Activated T-cell treated with anti-CD3 and anti-CD28 coated beads, Interleukin-2, amount 50 U/mL, for 1 hour (primary cell): Measurements from ENCODE around the gene BCL2A1.
"Not testable (repeated sequence)": the region's sequence is repeated elsewhere in the genome, so short reads cannot be mapped to it uniquely, and the experiment has no call there.

Experiments
- DNase-seq: peaks from one replicate; pipeline ENCODE4 v3.0.0-alpha.2; 2020

BCL2A1 gene

GRCh38 chr15:79919749-79920511 is 51.1 kb downstream of the BCL2A1 start:
- no peak for DNase-seq

- no peak for DNase-seq
Observed at GRCh38 chr15:79919090-79919748, 51.8 kb downstream of the BCL2A1 start.

- no peak for DNase-seq
Observed at GRCh38 chr15:79918278-79918677, 52.7 kb downstream of the BCL2A1 start.

GRCh38 chr15:79916502-79917132 is 54.4 kb downstream of the BCL2A1 start:
- no peak for DNase-seq

- DNase-seq, result not testable (repeated sequence)
Observed at GRCh38 chr15:79915776-79916501, 55.1 kb downstream of the BCL2A1 start.

GRCh38 chr15:79914728-79915127 is 56.3 kb downstream of the BCL2A1 start:
- no peak for DNase-seq
